Superior temporal gyrus (tissue), 1 donor: ENCODE measurements around the gene GPBP1.

ENCODE experiments used
- DNase-seq: peaks from one replicate; pipeline ENCODE4 v3.0.0-alpha.2; 2016; ENCODE audit errors: extremely low spot score

Gene GPBP1

DNA sequence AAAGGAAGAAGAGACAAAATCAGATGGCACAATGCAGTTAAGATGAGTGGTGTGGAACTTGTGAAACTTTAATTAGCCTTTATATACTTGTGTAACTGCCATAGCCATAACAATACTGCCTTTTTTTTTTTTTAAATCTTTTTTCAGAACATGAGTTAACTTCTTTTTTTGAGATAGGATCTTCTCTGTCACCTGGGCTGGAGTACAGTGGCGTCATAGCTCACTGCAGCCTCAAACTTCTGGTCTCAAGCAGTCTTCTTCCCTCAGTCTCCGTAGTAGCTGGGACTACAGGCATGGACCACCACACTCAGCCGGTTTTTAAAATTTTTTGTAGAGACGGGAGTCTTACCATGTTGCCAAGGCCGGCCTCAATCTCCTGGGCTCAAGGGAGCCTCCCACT, 37.2 kb downstream of the GPBP1 start:
- DNase-seq, result no peak

GRCh38 chr5:57215629-57216195, 41.9 kb downstream of the GPBP1 start:
- no peak for DNase-seq

DNA sequence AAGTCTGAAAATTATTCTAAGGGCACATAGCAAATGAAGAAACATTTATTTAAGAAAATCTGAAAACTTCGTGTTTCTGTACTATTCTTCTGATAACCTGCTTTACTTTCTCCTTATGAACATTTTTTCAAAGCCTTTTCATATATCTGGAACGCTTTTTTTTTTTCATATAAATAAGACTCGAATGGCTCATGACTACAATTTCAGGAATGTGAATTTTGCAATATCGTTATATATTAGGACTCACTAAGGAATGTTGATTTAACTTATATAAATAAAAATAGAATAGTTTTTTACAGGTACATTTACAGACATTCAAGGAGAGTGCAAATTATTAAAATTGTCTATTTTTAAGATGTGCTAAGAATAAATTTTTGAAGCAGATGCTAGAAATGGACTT, 42.9 kb downstream of the GPBP1 start:
- DNase-seq, result no peak

DNA sequence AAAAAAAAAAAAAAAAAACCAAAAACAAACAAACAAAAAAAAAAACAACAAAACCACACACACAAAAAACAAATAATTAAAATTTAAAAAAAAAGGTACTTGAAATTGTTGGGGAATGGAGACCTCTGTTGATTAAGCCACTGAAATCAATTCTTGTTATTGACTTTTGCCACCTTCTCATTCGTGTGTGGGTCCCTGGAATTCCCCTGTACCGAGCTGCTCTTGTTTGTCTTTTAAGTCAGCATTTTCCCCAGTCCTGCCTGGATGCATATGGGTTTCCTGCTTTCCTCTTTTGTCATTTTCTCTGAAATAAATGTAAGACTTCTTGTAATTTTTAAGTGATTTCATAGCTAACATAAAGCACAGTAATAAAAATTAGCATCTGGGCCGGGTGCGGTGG, 45.5 kb downstream of the GPBP1 start:
- DNase-seq, result no peak

DNA sequence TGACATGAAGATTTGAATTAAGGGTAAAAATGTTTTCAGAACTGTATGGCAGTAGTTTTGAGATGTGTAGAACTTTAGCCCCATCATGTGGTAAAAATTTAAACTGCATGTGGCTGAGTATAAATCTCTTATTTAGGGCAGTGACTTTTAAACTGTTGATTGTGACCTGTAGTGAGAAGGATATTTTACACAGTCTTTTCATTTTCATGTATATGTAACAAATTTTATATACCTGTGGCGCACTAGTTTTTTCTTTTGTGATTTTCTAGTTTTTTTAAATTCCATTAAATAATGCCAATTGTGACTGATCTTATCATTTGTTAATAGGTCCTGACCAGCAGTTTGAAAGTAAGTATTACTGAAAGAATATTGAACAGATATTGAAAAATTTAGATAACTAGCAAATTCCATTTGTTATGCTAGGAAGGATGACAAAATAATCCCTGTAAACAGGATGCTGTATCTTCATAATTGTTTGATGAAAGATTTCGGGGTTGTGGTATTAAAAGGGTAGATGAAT, 47.2 kb downstream of the GPBP1 start:
- DNase-seq, result peak; percentile 93

DNA sequence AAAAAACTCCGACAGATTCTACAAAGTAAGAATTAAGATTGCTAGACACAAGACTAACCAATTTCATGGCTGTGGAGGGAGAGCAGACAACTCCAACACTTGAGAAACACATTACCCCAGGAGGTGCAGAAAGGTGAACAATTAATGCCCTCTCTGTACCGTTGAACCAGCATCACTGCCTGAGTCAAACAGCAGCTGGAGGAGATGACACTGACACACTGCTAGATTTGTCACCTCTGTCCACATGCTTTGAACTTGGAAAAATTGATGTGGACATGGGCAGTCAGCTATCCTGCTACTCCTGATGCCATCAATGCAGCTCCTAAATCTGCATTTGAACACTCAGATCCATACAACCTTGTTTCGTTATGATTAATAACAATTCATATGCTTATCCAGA, 51.7 kb downstream of the GPBP1 start:
- no peak for DNase-seq

DNA sequence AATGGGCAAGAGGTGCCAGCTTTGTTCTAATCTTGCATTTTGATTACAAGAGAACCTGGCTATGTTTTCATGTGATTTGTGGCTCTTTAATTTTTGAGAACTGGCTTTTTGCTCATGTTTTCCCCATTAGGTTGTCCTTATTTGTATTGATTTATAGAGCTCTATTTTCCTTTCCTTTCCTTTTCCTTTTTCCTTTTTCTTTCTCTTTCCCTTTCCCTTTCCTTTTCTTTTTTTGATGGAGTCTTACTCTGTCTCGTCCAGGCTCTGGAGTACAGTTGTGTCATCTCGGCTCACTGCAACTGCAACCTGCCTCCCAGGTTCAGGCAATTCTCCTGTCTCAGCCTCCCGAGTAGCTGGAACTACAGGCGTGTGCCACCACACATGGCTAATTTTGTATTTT, 55.5 kb downstream of the GPBP1 start:
- DNase-seq, result no peak

GRCh38 chr5:57231607-57232006, 57.7 kb downstream of the GPBP1 start:
- no peak for DNase-seq

- no peak for DNase-seq
Observed at GRCh38 chr5:57232293-57233033, 58.6 kb downstream of the GPBP1 start.

DNA sequence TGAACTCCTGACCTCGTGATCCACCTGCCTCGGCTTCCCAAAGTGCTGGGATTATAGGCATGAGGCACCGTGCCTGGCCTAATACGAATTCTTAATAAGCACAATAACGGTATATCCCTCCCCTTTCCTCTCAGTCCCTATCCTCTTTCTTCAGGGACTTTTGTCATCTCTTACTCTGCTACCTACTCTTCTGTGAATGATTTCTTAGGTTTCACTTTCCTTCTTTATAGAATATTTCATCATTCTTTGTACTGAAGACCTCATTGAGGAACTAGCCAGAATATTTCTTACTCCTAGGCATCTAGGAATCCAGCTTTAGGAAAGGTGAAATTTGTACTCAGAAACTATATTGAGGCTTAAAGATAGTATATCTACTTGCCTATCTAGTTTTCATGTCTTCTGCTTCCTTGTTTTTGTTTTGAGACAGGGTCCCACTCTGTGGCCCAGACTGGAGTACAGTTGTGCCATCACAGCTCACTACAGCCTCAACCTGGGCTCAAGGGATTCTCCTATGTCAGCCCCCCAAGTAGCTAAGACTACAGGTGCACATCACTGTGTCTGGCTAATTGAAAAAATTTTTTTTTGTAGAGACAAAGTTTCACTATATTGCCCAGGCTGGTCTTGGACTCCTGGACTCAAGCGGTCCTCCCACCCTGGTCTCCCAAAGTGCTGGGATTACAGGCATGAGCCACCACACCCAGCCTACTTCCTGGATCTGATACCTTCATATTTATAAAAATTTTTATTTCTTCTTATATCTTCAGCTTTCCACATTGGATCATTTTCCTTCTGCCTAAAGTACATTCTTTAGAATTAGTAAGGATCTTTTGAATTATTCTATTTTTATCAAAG, 69.7 kb downstream of the GPBP1 start:
- no peak for DNase-seq

- DNase-seq, result no peak
Observed at GRCh38 chr5:57244331-57244730, 70.5 kb downstream of the GPBP1 start.

GRCh38 chr5:57246426-57246825, 72.6 kb downstream of the GPBP1 start:
- no peak for DNase-seq

GRCh38 chr5:57247765-57248164, 73.9 kb downstream of the GPBP1 start:
- DNase-seq, result no peak

DNA sequence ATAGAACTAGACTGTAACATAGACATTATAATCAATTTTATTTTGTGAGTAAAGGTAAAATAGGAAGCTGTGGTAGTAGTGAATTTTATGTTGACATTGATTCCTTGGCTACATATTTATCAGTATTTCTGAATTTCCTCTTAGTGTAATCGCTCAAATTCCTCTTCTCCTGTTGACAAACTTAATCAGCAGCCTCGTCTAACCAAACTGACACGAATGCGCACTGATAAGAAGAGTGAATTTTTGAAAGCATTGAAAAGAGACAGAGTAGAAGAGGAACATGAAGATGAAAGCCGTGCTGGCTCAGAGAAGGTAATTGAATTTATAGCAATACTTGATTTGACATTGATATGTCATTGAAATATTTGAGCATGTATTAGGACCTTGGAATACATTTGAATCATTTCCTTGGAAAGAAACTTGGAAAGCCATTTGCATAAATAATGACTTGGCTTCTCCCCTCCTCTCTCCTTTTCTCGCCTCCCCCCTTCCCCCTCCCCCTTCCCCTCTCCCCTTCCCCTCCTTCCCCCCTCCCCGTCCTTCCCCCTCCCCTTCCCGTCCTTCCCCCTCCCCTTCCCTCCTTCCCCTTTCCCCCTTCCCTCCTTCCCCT, 75.5 kb downstream of the GPBP1 start:
- no peak for DNase-seq

- no peak for DNase-seq
Observed at GRCh38 chr5:57258052-57258451, 84.2 kb downstream of the GPBP1 start.

DNA sequence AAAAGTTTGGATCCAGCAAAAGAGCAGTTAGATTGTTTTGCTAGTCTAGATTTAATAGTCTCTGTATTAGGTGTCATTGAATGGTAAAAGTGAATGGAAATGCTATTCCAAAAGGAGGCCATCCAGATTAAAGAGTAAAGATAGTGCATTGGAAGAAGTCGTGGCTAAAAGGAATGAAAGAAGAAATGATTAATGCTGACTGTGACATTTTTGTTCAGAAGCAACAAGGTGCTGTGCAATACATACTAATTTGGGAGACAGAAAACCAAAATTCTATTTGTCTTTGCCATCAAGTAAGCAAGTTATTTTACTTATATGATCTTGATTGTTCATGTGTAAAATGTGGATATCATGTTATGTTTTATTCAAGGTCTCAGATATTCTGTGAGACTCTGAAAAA, 85.1 kb downstream of the GPBP1 start:
- no peak for DNase-seq

DNA sequence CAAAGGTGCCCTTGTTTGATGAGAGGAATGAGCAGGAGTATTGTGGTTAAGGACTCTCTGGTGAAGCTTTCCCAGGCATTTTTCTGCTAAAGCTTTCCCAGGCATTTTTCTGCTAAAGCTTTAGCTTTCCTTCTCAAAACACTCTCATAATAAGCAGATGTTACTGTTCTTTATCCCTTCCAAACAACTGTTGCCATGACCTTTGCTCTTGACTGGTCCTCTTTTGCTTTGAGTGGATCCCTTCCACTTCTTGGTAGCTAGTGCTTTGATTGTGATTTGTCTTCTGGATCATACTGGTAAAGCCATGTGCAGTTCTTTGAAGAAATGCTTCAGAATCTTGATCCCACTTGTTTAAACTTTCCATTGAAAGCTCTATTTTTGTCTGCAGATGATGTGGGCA, 85.8 kb downstream of the GPBP1 start:
- DNase-seq, result no peak

GRCh38 chr5:57262541-57262940, 88.7 kb downstream of the GPBP1 start:
- no peak for DNase-seq

- DNase-seq, result no peak
Observed at GRCh38 chr5:57267805-57268204, 93.9 kb downstream of the GPBP1 start.

GRCh38 chr5:57276353-57276752, 102.5 kb downstream of the GPBP1 start:
- no peak for DNase-seq

DNA sequence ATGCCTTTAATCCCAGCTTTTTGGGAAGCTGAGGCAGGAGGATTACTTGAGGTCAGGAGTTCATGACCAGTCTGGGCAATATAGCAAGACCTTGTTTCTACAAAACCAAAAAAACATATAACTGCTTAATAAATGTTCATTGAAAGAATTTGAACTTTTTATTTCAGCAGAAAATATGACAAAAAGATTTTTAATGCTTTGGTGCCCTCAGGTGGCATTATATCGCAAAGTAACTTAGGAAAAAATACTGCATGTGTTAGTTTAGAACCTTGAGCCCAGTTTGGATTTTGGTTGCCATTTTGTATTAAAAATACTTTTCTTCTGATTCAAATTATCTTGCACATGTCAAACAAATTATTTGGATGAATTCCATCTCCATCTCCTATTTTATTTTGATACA, 103.2 kb downstream of the GPBP1 start:
- DNase-seq, result no peak

DNA sequence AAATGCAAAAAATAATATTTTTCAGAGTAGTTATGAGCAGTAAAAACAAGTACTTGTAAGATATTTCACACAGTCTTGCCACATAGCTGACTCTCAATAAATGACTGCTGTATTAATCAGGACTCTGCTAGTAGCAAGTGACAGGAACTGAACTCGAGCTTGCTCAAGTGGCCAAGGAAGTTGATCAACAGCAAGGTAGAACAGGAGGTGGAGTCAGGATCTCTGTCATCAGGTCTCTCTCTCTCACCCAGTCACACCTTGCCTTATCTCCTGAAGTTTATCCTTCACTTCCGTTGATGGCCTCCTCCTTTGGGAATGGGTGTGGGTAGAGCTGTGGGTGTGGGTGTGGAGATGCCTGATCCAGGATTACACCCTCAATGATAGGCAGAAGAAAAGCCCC, 107.0 kb downstream of the GPBP1 start:
- no peak for DNase-seq
